GM23338 (cell line): ENCODE data around the gene BNIPL. TPM values are rescaled to one million over a fixed set of nuclear protein-coding genes. Genes with fewer than 3 reads are reported as not detected.

Source experiments
- ATAC-seq: fragments of 200-7000 bp; cut with Tn5 transposase; 3 replicates; pipeline ENCODE4 v1.9.1; 2020
- DNase-seq: peaks from one replicate; pipeline ENCODE4 v3.0.0-alpha.2; 2015; ENCODE audit warnings: low spot score
- H2AFZ ChIP-seq: fragments of 200-600 bp; sonication (generic); 2 replicates; pipeline ENCODE4 v1.8.0; 2016; ENCODE audit warnings: antibody characterized with exemption, mild to moderate bottlenecking, moderate library complexity
- H3F3A ChIP-seq: fragments of 200-600 bp; sonication (generic); replicated peaks from 2 replicates; pipeline ENCODE4 v1.8.0; 2017; ENCODE audit warnings: antibody characterized with exemption, mixed run types, low read depth
- H3K27ac ChIP-seq: fragments of 200-600 bp; sonication (generic); 2 replicates; pipeline ENCODE4 v1.6.1; 2016; ENCODE audit warnings: low read depth
- H3K27me3 ChIP-seq: fragments of 200-600 bp; sonication (generic); 2 replicates; pipeline ENCODE4 v1.8.0; 2016; ENCODE audit warnings: mild to moderate bottlenecking, mixed run types, moderate library complexity; ENCODE audit not compliant: insufficient read depth
- H3K36me3 ChIP-seq: fragments of 200-600 bp; sonication (generic); 2 replicates; pipeline ENCODE4 v1.8.0; 2016; ENCODE audit warnings: mild to moderate bottlenecking; ENCODE audit not compliant: insufficient read depth
- H3K4me1 ChIP-seq: fragments of 200-600 bp; sonication (generic); 2 replicates; pipeline ENCODE4 v1.8.0; 2016; ENCODE audit warnings: mild to moderate bottlenecking, moderate library complexity; ENCODE audit not compliant: insufficient read depth
- H3K4me2 ChIP-seq: fragments of 200-600 bp; sonication (generic); 2 replicates; pipeline ENCODE4 v1.7.1; 2017; ENCODE audit warnings: mixed run types
- H3K4me3 ChIP-seq: fragments of 200-600 bp; sonication (generic); 2 replicates; pipeline ENCODE4 v1.6.1; 2016; ENCODE audit warnings: mixed run types
- H3K79me2 ChIP-seq: fragments of 200-600 bp; sonication (generic); replicated peaks from 2 replicates; pipeline ENCODE4 v1.8.0; 2017; ENCODE audit warnings: mild to moderate bottlenecking; ENCODE audit not compliant: insufficient read depth
- H3K9me2 ChIP-seq: fragments of 200-600 bp; sonication (generic); 2 replicates; pipeline ENCODE4 v1.8.0; 2017; ENCODE audit not compliant: insufficient read depth
- H4K20me1 ChIP-seq: fragments of 200-600 bp; sonication (generic); replicated peaks from 2 replicates; pipeline ENCODE4 v1.8.0; 2017; ENCODE audit warnings: mild to moderate bottlenecking; ENCODE audit not compliant: insufficient read depth
- H3K27ac Mint-ChIP-seq: 2 replicates; pipeline ENCODE4 v1.8.0; 2020; ENCODE audit warnings: inconsistent platforms, mild to moderate bottlenecking, moderate library complexity, mixed read lengths
- H3K27me3 Mint-ChIP-seq: 3 replicates; pipeline ENCODE4 v1.8.0; 2022; ENCODE audit warnings: low read depth, mild to moderate bottlenecking, moderate library complexity, mixed read lengths, inconsistent platforms; ENCODE audit not compliant: insufficient read depth, poor library complexity
- H3K36me3 Mint-ChIP-seq: 3 replicates; pipeline ENCODE4 v1.8.0; 2021; ENCODE audit warnings: low read depth, mild to moderate bottlenecking, inconsistent platforms, moderate library complexity, mixed read lengths
- H3K4me1 Mint-ChIP-seq: 3 replicates; pipeline ENCODE4 v1.8.0; 2020; ENCODE audit warnings: mild to moderate bottlenecking, inconsistent platforms, mixed read lengths
- H3K4me3 Mint-ChIP-seq: 3 replicates; pipeline ENCODE4 v1.8.0; 2021; ENCODE audit warnings: moderate library complexity, mild to moderate bottlenecking, inconsistent platforms, mixed read lengths
- H3K9me3 Mint-ChIP-seq: 3 replicates; pipeline ENCODE4 v1.8.0; 2020; ENCODE audit warnings: moderate library complexity, mild to moderate bottlenecking, inconsistent platforms, mixed read lengths
- CREB1 ChIP-seq: fragments of 250-450 bp; sonication (Bioruptor Pico); IDR thresholded peaks from 2 replicates; pipeline ENCODE4 v1.5.0; 2020; ENCODE audit warnings: low read depth, mild to moderate bottlenecking, moderate library complexity
- EZH2 ChIP-seq: fragments of 200-600 bp; sonication (generic); IDR thresholded peaks from one replicate; pipeline ENCODE4 v1.8.0; 2017; ENCODE audit warnings: antibody characterized with exemption, mild to moderate bottlenecking, low read depth; ENCODE audit not compliant: unreplicated experiment
- EZH2phosphoT487 ChIP-seq: fragments of 200-600 bp; sonication (generic); IDR thresholded peaks from one replicate; pipeline ENCODE4 v1.8.1; 2018; ENCODE audit warnings: antibody characterized with exemption; ENCODE audit not compliant: unreplicated experiment
- JUNB ChIP-seq: IDR thresholded peaks from one replicate; pipeline ENCODE4 v1.6.1; 2016; ENCODE audit warnings: antibody characterized with exemption; ENCODE audit not compliant: unreplicated experiment
- NANOG ChIP-seq: IDR thresholded peaks from 2 replicates; pipeline ENCODE4 v1.6.1; 2016; ENCODE audit warnings: antibody characterized with exemption, borderline replicate concordance
- POLR2AphosphoS5 ChIP-seq: IDR thresholded peaks from 2 replicates; pipeline ENCODE4 v1.6.1; 2016; ENCODE audit warnings: antibody characterized with exemption, low read depth
- REST ChIP-seq: IDR thresholded peaks from one replicate; pipeline ENCODE4 v1.6.1; 2018; ENCODE audit warnings: antibody characterized with exemption; ENCODE audit not compliant: unreplicated experiment
- STAT1 ChIP-seq: IDR thresholded peaks from one replicate; pipeline ENCODE4 v1.6.1; 2016; ENCODE audit warnings: antibody characterized with exemption; ENCODE audit not compliant: unreplicated experiment
- ZNF114 ChIP-seq: fragments of 250-450 bp; sonication (Bioruptor Pico); IDR thresholded peaks from 2 replicates; pipeline ENCODE4 v1.5.0; 2020; ENCODE audit warnings: mild to moderate bottlenecking, moderate library complexity
- ZNF331 ChIP-seq: fragments of 250-450 bp; sonication (Bioruptor Pico); IDR thresholded peaks from 2 replicates; pipeline ENCODE4 v1.5.0; 2020; ENCODE audit warnings: low read depth, mild to moderate bottlenecking, moderate library complexity
- polyA plus RNA-seq: library from polyadenylated mRNA; unstranded; fragments of >200 nt; fragmentation: Nextera tagmentation; extraction: Ambion mirVana; gene quantifications from 2 replicates; pipeline ENCODE4 v1.2.1, GENCODE V29; 2016
- total RNA-seq: library from RNA; depleted of rRNA; stranded (reverse); fragments of >200 nt; shearing (Covaris generic); gene quantifications from 2 replicates; pipeline ENCODE4 v1.2.3, GENCODE V29; 2014
- TF ChIP-seq, protein P1 (sequence below), 2 experiments: fragments of 200-600 bp in 1 of 2; sonication (generic) in 1 of 2; conservative IDR thresholded peaks; 2 replicates each; pipeline versions ENCODE4 v1.5.1 to v1.6.1; 2016 to 2017; ENCODE audit warnings: antibody characterized with exemption in 2 of 2, low read depth in 2 of 2, mild to moderate bottlenecking in 2 of 2, moderate library complexity in 1 of 2
- TF ChIP-seq, protein P2 (sequence below): fragments of 250-450 bp; sonication (Bioruptor Pico); IDR thresholded peaks from 2 replicates; pipeline ENCODE4 v1.5.0; 2020; ENCODE audit warnings: mild to moderate bottlenecking, moderate library complexity
- TF ChIP-seq, protein P3 (sequence below): IDR thresholded peaks from 2 replicates; pipeline ENCODE4 v1.6.1; 2016; ENCODE audit warnings: antibody characterized with exemption

The BNIPL gene
- total and polyA plus RNA-seq, 2 experiments from 2014 or later: 0.91 to 1.2 TPM

DNA sequence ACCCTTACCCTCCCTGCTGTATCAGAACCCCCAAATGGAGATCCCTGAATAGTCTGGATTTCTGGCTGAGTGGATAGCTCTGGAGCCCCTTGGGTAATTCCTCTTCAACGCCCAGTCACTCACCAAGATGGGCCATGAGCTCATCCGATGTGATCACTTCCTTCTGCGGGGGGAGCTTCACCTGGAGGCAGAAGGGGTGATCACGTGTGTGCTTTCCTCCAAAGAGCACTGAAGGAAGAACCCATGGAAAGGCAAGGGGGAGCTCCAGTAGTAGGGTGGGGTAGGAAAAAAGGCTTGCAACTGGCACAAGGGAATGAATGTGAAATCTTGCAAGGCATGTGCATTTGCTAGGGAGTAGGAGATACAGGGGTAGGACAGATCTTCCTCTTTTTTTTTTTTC, 34.8 kb upstream of the BNIPL start:
- Histone ChIP-seq H3K36me3 (no peaks in the 10 kb centered on the region), H2AFZ (no peak overlapping the region), H3K27ac (no peak overlapping the region), H4K20me1 (no peaks in the 10 kb centered on the region), H3K9me2 (no peaks in the 10 kb centered on the region), H3K4me3 (no peak overlapping the region), H3F3A (peaks cover 4% of the 10 kb centered on the region; the same call in 1 of the 2 replicates), H3K27me3 (no peaks in the 10 kb centered on the region), H3K79me2 (no peaks in the 10 kb centered on the region), H3K4me1 (peaks cover 17% of the 10 kb centered on the region), H3K4me2 (no peak overlapping the region)
- ATAC-seq: no peak
- no peak for DNase-seq
- TF ChIP-seq, protein P1, sequence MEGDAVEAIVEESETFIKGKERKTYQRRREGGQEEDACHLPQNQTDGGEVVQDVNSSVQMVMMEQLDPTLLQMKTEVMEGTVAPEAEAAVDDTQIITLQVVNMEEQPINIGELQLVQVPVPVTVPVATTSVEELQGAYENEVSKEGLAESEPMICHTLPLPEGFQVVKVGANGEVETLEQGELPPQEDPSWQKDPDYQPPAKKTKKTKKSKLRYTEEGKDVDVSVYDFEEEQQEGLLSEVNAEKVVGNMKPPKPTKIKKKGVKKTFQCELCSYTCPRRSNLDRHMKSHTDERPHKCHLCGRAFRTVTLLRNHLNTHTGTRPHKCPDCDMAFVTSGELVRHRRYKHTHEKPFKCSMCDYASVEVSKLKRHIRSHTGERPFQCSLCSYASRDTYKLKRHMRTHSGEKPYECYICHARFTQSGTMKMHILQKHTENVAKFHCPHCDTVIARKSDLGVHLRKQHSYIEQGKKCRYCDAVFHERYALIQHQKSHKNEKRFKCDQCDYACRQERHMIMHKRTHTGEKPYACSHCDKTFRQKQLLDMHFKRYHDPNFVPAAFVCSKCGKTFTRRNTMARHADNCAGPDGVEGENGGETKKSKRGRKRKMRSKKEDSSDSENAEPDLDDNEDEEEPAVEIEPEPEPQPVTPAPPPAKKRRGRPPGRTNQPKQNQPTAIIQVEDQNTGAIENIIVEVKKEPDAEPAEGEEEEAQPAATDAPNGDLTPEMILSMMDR (conservative IDR thresholded peaks at IDR 0.05; ENCODE audit: low read depth in 2 of 2): no peak
- TF ChIP-seq, protein P2, sequence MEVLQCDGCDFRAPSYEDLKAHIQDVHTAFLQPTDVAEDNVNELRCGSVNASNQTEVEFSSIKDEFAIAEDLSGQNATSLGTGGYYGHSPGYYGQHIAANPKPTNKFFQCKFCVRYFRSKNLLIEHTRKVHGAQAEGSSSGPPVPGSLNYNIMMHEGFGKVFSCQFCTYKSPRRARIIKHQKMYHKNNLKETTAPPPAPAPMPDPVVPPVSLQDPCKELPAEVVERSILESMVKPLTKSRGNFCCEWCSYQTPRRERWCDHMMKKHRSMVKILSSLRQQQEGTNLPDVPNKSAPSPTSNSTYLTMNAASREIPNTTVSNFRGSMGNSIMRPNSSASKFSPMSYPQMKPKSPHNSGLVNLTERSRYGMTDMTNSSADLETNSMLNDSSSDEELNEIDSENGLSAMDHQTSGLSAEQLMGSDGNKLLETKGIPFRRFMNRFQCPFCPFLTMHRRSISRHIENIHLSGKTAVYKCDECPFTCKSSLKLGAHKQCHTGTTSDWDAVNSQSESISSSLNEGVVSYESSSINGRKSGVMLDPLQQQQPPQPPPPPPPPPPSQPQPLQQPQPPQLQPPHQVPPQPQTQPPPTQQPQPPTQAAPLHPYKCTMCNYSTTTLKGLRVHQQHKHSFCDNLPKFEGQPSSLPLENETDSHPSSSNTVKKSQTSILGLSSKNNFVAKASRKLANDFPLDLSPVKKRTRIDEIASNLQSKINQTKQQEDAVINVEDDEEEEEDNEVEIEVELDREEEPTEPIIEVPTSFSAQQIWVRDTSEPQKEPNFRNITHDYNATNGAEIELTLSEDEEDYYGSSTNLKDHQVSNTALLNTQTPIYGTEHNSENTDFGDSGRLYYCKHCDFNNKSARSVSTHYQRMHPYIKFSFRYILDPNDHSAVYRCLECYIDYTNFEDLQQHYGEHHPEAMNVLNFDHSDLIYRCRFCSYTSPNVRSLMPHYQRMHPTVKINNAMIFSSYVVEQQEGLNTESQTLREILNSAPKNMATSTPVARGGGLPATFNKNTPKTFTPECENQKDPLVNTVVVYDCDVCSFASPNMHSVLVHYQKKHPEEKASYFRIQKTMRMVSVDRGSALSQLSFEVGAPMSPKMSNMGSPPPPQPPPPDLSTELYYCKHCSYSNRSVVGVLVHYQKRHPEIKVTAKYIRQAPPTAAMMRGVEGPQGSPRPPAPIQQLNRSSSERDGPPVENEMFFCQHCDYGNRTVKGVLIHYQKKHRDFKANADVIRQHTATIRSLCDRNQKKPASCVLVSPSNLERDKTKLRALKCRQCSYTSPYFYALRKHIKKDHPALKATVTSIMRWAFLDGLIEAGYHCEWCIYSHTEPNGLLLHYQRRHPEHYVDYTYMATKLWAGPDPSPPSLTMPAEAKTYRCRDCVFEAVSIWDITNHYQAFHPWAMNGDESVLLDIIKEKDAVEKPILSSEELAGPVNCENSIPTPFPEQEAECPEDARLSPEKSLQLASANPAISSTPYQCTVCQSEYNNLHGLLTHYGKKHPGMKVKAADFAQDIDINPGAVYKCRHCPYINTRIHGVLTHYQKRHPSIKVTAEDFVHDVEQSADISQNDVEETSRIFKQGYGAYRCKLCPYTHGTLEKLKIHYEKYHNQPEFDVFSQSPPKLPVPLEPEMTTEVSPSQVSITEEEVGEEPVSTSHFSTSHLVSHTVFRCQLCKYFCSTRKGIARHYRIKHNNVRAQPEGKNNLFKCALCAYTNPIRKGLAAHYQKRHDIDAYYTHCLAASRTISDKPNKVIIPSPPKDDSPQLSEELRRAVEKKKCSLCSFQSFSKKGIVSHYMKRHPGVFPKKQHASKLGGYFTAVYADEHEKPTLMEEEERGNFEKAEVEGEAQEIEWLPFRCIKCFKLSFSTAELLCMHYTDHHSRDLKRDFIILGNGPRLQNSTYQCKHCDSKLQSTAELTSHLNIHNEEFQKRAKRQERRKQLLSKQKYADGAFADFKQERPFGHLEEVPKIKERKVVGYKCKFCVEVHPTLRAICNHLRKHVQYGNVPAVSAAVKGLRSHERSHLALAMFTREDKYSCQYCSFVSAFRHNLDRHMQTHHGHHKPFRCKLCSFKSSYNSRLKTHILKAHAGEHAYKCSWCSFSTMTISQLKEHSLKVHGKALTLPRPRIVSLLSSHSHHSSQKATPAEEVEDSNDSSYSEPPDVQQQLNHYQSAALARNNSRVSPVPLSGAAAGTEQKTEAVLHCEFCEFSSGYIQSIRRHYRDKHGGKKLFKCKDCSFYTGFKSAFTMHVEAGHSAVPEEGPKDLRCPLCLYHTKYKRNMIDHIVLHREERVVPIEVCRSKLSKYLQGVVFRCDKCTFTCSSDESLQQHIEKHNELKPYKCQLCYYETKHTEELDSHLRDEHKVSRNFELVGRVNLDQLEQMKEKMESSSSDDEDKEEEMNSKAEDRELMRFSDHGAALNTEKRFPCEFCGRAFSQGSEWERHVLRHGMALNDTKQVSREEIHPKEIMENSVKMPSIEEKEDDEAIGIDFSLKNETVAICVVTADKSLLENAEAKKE (CRISPR knock-in tag): no peak
- TF ChIP-seq, protein P3, sequence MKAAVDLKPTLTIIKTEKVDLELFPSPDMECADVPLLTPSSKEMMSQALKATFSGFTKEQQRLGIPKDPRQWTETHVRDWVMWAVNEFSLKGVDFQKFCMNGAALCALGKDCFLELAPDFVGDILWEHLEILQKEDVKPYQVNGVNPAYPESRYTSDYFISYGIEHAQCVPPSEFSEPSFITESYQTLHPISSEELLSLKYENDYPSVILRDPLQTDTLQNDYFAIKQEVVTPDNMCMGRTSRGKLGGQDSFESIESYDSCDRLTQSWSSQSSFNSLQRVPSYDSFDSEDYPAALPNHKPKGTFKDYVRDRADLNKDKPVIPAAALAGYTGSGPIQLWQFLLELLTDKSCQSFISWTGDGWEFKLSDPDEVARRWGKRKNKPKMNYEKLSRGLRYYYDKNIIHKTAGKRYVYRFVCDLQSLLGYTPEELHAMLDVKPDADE: no peak
- no peak for TF ChIP-seq REST
- no peak for TF ChIP-seq JUNB
- no peak for TF ChIP-seq NANOG
- no peak for TF ChIP-seq ZNF331 (CRISPR knock-in tag)
- no peak for TF ChIP-seq EZH2phosphoT487
- no peak for TF ChIP-seq ZNF114 (CRISPR knock-in tag)
- TF ChIP-seq CREB1: no peak
- no peak for TF ChIP-seq STAT1
- TF ChIP-seq POLR2AphosphoS5: no peak
- no peak for TF ChIP-seq EZH2
- H3K27ac Mint-ChIP-seq: peak overlapping the region; percentile 24; the same call in 1 of the 2 replicates
- peaks cover 18% of the 10 kb centered on the region for H3K4me1 Mint-ChIP-seq
- no peaks in the 10 kb centered on the region for H3K9me3 Mint-ChIP-seq
- peaks cover 19% of the 10 kb centered on the region for H3K27me3 Mint-ChIP-seq
- H3K36me3 Mint-ChIP-seq: peaks cover 5% of the 10 kb centered on the region; the same call in 2 of the 3 replicates
- H3K4me3 Mint-ChIP-seq: no peak overlapping the region; the same call in 2 of the 3 replicates
